Effector CD8-positive, alpha-beta T cell (primary cell): ENCODE data around the gene AMPD2.
"Not testable (repeated sequence)": the region's sequence is repeated elsewhere in the genome, so short reads cannot be mapped to it uniquely, and the experiment has no call there.

Experiments
- DNase-seq: peaks from one replicate; lab custom pipeline; 2025; lab: John Stamatoyannopoulos, UW

The AMPD2 gene

GRCh38 chr1:109678637-109679036 is 59.0 kb downstream of the AMPD2 start:
- not testable (repeated sequence) for DNase-seq
